NB4 (cell line): ENCODE measurements around the gene CBX7.

ENCODE experiments used
- CTCF ChIP-seq: IDR thresholded peaks from one replicate; pipeline ENCODE4 v1.5.1; 2012; ENCODE audit warnings: low read depth, low read length
- MYC ChIP-seq: IDR thresholded peaks from 2 replicates; pipeline ENCODE4 v1.6.1; 2011; ENCODE audit warnings: low read depth, low read length

GRCh38 chr22:39090426-39091064 is 61.9 kb downstream of the CBX7 start:
- TF ChIP-seq CTCF (no peak), MYC (no peak)
